Right lobe of liver (tissue), 4 donors: ENCODE measurements around the gene RAB8A.

ENCODE experiments used
- POLR2A ChIP-seq: fragments of 450-650 bp; IDR thresholded peaks from one replicate; pipeline ENCODE4 v1.6.1; 2017; ENCODE audit warnings: antibody characterized with exemption, mild to moderate bottlenecking
- TF ChIP-seq, protein P1 (sequence below), 4 donors: fragments of 200-600 bp in 3 of 4; fragments of 450-650 bp in 1 of 4; IDR thresholded peaks; one replicate each; pipeline versions ENCODE4 v1.5.1 to v1.8.0; 2016 to 2022; ENCODE audit warnings: antibody characterized with exemption in 4 of 4, mild to moderate bottlenecking in 2 of 4
- donor health status: DM: no; HTN: no; CAD: no.
- donor health status: DM: no; HTN: no; CAD: no.
- donor health status: DM: no; HTN: yes; CAD: no.

DNA sequence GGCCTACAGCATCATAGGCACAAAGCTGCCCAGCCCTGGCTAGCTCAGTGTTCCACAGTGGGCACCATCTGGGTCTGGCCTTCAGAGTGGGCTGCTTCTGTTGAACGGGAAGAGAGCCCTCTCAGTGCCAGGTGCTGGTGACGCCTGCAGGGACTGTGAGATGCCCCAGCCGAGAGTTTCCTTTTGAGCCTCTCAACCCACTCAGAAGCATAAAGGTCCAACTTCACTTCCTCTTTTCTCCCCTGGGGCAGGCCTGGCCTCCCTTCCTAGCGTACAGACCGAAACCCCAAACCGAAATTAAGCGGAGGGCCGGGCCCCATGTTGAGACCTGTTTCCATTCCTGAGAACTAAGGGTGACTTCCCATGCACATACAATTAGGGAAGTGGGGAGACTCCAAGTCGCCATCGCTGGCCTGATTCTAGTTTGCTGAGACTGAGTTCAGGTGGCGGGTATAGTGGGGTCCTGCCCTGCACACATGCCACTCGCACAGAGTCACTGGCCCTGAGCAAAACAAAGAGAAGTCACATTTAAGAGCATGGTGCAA lies 6.9 kb downstream of the RAB8A start:
- TF ChIP-seq, protein P1, sequence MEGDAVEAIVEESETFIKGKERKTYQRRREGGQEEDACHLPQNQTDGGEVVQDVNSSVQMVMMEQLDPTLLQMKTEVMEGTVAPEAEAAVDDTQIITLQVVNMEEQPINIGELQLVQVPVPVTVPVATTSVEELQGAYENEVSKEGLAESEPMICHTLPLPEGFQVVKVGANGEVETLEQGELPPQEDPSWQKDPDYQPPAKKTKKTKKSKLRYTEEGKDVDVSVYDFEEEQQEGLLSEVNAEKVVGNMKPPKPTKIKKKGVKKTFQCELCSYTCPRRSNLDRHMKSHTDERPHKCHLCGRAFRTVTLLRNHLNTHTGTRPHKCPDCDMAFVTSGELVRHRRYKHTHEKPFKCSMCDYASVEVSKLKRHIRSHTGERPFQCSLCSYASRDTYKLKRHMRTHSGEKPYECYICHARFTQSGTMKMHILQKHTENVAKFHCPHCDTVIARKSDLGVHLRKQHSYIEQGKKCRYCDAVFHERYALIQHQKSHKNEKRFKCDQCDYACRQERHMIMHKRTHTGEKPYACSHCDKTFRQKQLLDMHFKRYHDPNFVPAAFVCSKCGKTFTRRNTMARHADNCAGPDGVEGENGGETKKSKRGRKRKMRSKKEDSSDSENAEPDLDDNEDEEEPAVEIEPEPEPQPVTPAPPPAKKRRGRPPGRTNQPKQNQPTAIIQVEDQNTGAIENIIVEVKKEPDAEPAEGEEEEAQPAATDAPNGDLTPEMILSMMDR (IDR thresholded peaks at IDR 0.05): no peak
- TF ChIP-seq POLR2A: no peak
